Activated T-helper 1 cell treated with Interleukin-2 at 50 U/mL for 16 hours (primary cell): ENCODE measurements around the gene SFT2D1.

ENCODE experiments used
- DNase-seq: peaks from one replicate; pipeline ENCODE4 v3.0.0-alpha.2; 2020; ENCODE audit warnings: low read depth

Gene SFT2D1

DNA sequence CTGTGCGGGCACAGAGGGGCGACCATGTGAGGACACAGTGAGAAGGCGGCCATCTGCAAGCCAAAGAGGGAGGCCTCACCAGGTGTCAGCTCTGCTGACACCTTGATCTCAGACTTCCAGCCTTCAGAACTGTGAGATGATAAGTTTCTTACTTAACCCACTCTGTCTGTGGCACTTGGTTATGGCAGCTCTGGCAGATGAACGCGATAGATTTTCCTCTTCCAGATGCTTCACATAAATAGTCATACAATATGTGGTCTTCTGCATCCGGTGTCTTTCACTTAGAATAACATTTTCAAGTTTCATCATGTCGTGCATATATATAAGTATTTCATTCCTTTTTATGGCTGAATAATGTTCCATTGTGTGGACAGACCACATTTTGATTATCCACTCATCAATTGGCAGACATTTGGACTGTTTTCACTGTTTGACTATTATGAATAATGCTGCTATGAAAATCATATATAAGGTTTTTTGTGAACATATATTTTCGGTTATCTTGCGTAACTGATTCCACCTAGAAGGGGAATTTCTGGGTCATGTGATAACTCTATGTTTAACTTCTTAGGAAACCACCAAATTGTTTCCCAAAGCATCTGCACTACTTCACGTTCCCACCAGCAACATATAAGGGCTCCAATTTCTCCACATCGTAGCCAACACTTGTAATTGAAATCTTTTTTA, 64.3 kb downstream of the SFT2D1 start:
- DNase-seq, result no peak

DNA sequence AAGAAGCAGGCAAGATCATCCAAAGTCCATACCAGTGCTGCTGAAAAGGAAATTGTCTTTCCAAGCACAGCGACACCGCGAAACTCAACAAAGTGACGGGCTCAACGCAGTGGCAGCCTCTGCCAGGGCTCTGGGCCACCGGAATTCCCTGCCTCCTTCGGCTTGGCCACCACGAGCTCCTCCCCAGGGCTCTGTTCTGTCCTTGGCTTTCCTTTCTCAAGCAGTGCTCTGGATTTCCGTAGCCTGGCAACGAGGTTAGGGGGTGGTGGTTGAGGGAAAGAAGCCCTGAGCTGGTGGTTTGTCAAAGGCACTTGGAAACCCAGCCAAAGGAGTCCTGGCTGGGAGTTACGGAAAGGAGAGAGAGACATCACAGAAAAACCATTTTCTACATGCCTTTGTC, 65.3 kb downstream of the SFT2D1 start:
- DNase-seq, result no peak

DNA sequence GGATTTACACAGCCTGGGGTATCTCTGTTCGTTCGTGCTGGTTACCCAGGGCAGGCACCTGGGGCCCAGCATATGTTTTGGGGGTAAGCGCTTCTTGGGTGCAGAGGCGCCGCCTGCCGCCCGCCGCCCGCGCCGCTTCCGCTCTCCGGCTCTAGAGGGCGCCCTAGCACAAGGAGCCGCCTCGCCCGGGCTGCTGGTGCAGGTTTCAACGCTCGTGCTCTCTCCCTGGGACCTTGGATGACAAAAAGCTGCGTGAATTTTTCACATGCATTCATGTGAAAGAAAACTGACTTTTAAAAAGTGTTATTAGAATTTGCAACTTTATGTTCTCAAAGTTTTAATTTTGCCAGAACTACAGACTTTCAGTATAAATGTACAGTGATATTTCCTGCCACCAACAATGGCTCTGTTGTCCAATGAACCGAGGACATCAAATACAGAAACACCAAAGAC, 66.6 kb downstream of the SFT2D1 start:
- peak; percentile 59 for DNase-seq

DNA sequence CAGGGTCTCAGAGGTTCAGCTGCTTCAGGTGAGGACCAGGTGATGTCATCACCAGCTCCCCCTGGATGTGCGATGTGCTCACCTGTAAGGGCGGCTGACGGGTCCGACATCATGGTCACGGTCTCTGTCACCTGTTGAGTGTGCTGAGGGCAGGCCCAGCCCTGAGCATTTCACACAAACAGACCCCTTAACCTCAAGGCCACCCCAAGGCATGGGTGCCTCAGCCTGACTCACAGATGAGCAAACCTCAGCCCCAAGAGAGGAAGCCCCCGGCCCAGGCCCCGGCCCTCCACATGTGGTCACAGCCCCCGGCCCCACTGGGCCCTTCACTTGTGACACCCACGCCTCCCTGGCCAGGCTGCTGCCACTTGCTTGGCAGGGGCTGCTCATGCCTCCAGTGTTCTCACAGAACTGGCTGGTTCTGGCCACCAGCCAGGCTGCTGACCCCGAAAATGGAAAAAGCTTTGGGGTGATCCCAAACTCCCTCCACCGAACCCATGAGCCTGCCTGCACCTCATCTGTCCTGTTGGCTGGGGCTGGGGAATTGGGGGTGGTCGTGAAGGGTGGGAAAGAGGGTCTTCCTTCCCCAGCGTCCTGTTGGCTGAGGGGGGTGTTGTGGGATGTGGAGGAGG, 67.5 kb downstream of the SFT2D1 start:
- DNase-seq, result no peak

DNA sequence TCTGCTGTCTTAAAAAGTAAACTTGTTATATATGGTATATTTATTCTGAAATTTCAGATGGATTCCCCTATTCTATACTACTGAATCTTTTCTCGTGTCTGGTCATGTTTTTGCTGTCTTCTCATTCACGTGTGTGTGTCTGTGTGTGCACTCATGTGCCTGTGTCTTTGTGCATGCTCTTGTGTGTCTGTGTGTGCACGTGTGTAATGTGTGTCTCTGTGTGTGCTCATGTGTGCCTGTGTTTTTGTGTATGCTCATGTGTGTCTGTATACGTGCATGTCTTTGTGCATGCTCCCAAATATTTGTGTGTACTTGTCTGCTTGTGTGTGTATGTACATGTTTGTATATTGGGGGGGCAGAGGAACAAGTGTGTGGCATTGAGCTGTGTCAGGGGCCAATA, 68.2 kb downstream of the SFT2D1 start:
- DNase-seq, result no peak

DNA sequence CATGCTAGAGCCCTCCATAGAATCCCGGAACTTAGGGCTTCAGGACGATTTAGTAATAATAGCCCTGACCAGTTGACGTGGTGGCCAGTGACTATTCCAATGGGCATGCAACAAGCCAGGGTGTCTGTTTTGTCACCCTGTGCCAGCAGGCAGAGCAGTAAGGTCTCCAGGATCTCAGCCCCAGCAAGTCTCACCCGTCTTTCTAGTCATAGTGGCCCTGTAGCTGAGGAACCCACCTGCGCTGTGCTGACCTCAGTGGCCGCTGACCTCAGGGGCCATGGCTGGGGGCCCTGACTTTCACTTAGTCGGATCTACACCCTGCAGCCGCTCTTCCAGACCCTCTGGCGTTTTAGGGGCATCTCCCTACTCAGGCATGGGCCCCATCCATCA, 71.0 kb downstream of the SFT2D1 start:
- no peak for DNase-seq

DNA sequence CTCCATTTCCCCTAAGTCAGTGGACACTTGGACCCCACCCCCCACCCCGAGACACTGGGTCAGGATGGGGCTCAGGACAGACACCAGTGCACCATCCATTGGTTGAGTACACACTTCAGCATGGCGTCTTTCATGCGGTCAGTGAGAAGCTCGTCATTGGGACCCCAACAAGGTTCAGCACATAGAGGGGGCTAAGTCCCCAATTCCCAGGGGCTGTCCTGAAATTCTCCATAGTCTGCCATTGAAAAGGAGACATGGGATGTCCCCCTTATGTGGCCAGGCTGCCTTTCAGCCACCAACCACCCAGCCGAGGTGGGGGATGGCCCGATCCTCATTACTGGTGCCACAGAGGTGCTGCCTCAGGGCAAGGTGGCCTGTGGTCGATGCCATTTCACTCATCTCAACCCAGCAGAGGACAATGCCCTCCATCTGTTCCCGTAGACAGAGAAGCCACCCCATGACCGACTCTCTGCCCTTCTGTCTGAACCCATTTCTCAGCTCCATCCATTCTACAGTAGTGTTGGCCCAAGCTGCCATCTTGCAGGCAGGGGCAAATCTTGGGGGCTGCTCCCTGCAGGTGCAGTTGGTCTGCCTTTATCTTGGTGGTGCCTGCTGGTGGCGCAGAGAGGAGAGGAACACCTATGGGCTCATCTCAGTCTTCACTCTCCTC, 71.5 kb downstream of the SFT2D1 start:
- DNase-seq, result no peak
